A673 (cell line): Measurements from ENCODE around the gene CYP4F8. TPM values are rescaled to one million over a fixed set of nuclear protein-coding genes. Genes with fewer than 3 reads are reported as not detected.

Experiments
- BruUV-seq: library from RNA; stranded (reverse); fragments of 400-500 nt; replicated peaks from 2 replicates; lab custom pipeline; 2021; lab: Mats Ljungman, UMichigan
- CTCF ChIA-PET: fragments of 300-600 bp; sonication (Branson Sonifier 250); formaldehyde crosslinking; loops from one replicate; lab custom pipeline; 2022; ENCODE audit warnings: antibody characterized with exemption; lab: Charles Lee
- POLR2A ChIA-PET: fragments of 300-600 bp; sonication (Branson Sonifier 250); formaldehyde crosslinking; loops from one replicate; lab custom pipeline; 2022; ENCODE audit warnings: antibody characterized with exemption; ENCODE audit not compliant: low non-redundant PET; lab: Charles Lee
- DNase-seq: peaks from one replicate; pipeline ENCODE4 v3.0.0-alpha.2; 2015; ENCODE audit warnings: low spot score
- H3K27ac ChIP-seq: fragments of 200-600 bp; sonication (generic); 2 replicates; pipeline ENCODE4 v1.5.1; 2016; ENCODE audit warnings: mixed run types, low read depth, mild to moderate bottlenecking, mixed read lengths, antibody characterized with exemption, low read length; ENCODE audit not compliant: poor library complexity, severe bottlenecking
- H3K27me3 ChIP-seq: fragments of 200-600 bp; sonication (generic); replicated peaks from 2 replicates; pipeline ENCODE4 v1.6.1; 2017; ENCODE audit warnings: mixed run types, low read depth, mild to moderate bottlenecking, mixed read lengths, antibody characterized with exemption, low read length; ENCODE audit not compliant: insufficient read depth, poor library complexity
- H3K36me3 ChIP-seq: fragments of 200-600 bp; sonication (generic); 2 replicates; pipeline ENCODE4 v1.6.1; 2016; ENCODE audit warnings: mixed run types, mild to moderate bottlenecking, mixed read lengths, antibody characterized with exemption, low read length; ENCODE audit not compliant: insufficient read depth, poor library complexity, severe bottlenecking
- H3K4me1 ChIP-seq: fragments of 200-600 bp; sonication (generic); 2 replicates; pipeline ENCODE4 v1.6.1; 2017; ENCODE audit warnings: mixed run types, mild to moderate bottlenecking, mixed read lengths, antibody characterized with exemption, low read length; ENCODE audit not compliant: insufficient read depth, poor library complexity, severe bottlenecking
- H3K4me3 ChIP-seq: fragments of 200-600 bp; sonication (generic); 2 replicates; pipeline ENCODE4 v1.5.1; 2016; ENCODE audit warnings: low read depth, mixed run types, mild to moderate bottlenecking, mixed read lengths, low read length; ENCODE audit not compliant: poor library complexity, severe bottlenecking
- H3K9me3 ChIP-seq: fragments of 200-600 bp; sonication (generic); 2 replicates; pipeline ENCODE4 v1.6.1; 2016; ENCODE audit warnings: mixed run types, low read depth, mild to moderate bottlenecking, mixed read lengths, antibody characterized with exemption, low read length; ENCODE audit not compliant: poor library complexity, severe bottlenecking
- CTCF ChIP-seq: fragments of 300-800, 200-600 bp; sonication (generic); conservative IDR thresholded peaks from 2 replicates; pipeline ENCODE4 v1.5.1; 2017; ENCODE audit warnings: low read depth, mild to moderate bottlenecking, antibody characterized with exemption, low read length, moderate library complexity, mixed read lengths
- EZH2 ChIP-seq: fragments of 200-600 bp; sonication (generic); IDR thresholded peaks from 2 replicates; pipeline ENCODE4 v1.6.1; 2017; ENCODE audit warnings: borderline replicate concordance, low read depth, mild to moderate bottlenecking, mixed read lengths, antibody characterized with exemption, low read length; ENCODE audit not compliant: poor library complexity, severe bottlenecking
- intact Hi-C: fragments of 100-400 bp; cut with micrococcal nuclease; formaldehyde crosslinking; loops from one replicate; pipeline ENCODE4 v1.10.0; 2022; ENCODE audit not compliant: unreplicated experiment
- total RNA-seq: library from RNA; stranded (reverse); gene quantifications from 2 replicates; pipeline ENCODE4 v1.2.3, GENCODE V29; 2021

Gene CYP4F8
- total RNA-seq, 1 experiment from 2014 or later: not detected

GRCh38 chr19:15643387-15643786 is 28.4 kb downstream of the CYP4F8 start:
- Histone ChIP-seq H3K27ac (no peak overlapping the region), H3K4me1 (no peaks in the 10 kb centered on the region), H3K36me3 (no peaks in the 10 kb centered on the region), H3K27me3 (no peaks in the 10 kb centered on the region), H3K9me3 (no peaks in the 10 kb centered on the region), H3K4me3 (no peak overlapping the region)
- no TSS peak for BruUV-seq
- DNase-seq: no peak
- POLR2A ChIA-PET: no interaction called here
- TF ChIP-seq EZH2: no peak
- no peak for TF ChIP-seq CTCF
- intact Hi-C loops: no loop called here
- CTCF ChIA-PET: no interaction called here

GRCh38 chr19:15644066-15644741 is 29.2 kb downstream of the CYP4F8 start:
- ChIA-PET POLR2A (no interaction called here), CTCF (no interaction called here)
- intact Hi-C loops: no loop called here
- Histone ChIP-seq H3K4me1 (no peaks in the 10 kb centered on the region), H3K27ac (no peak overlapping the region), H3K36me3 (no peaks in the 10 kb centered on the region), H3K4me3 (no peak overlapping the region), H3K9me3 (no peaks in the 10 kb centered on the region), H3K27me3 (no peaks in the 10 kb centered on the region)
- no TSS peak for BruUV-seq
- no peak for TF ChIP-seq CTCF
- DNase-seq: no peak

- H3K9me3 ChIP-seq: no peaks in the 10 kb centered on the region
- no peaks in the 10 kb centered on the region for H3K27me3 ChIP-seq
- no peaks in the 10 kb centered on the region for H3K36me3 ChIP-seq
- no peak overlapping the region for H3K27ac ChIP-seq
- H3K4me3 ChIP-seq: no peak overlapping the region
- ChIA-PET POLR2A (no interaction called here), CTCF (no interaction called here)
- TF ChIP-seq CTCF (no peak), EZH2 (no peak)
- no TSS peak for BruUV-seq
- intact Hi-C loops: no loop called here
- H3K4me1 ChIP-seq: no peaks in the 10 kb centered on the region
- no peak for DNase-seq
These were observed 29.8 kb downstream of the CYP4F8 start for GRCh38 chr19:15644816-15645215.
